Smooth muscle cell (in vitro differentiated cells): Measurements from ENCODE around the gene ZNF774. TPM values are rescaled to one million over a fixed set of nuclear protein-coding genes. Genes with fewer than 3 reads are reported as not detected.

Source experiments
- DNase-seq: peaks from one replicate; lab custom pipeline; 2025; ENCODE audit not compliant: unreplicated experiment; lab: John Stamatoyannopoulos, UW
- H2AFZ ChIP-seq: fragments of 200-600 bp; sonication (generic); 2 replicates; pipeline ENCODE4 v1.6.0; 2016; ENCODE audit warnings: antibody characterized with exemption, low read depth, mild to moderate bottlenecking
- H3F3A ChIP-seq: fragments of 200-600 bp; sonication (generic); 2 replicates; pipeline ENCODE4 v1.6.0; 2017; ENCODE audit warnings: antibody characterized with exemption, low read depth
- H3K27ac ChIP-seq: fragments of 200-600 bp; sonication (generic); 2 replicates; pipeline ENCODE4 v1.5.1; 2016; ENCODE audit warnings: low read depth, mild to moderate bottlenecking
- H3K27me3 ChIP-seq: fragments of 200-600 bp; sonication (generic); 2 replicates; pipeline ENCODE4 v1.6.1; 2016; ENCODE audit warnings: low read depth, mild to moderate bottlenecking
- H3K36me3 ChIP-seq: fragments of 200-600 bp; sonication (generic); 2 replicates; pipeline ENCODE4 v1.5.1; 2016; ENCODE audit warnings: low read depth
- H3K4me1 ChIP-seq: fragments of 200-600 bp; sonication (generic); 2 replicates; pipeline ENCODE4 v1.5.1; 2016; ENCODE audit warnings: low read depth
- H3K4me2 ChIP-seq: fragments of 200-600 bp; sonication (generic); 2 replicates; pipeline ENCODE4 v1.6.0; 2016; ENCODE audit warnings: mild to moderate bottlenecking
- H3K4me3 ChIP-seq: fragments of 200-600 bp; sonication (generic); 2 replicates; pipeline ENCODE4 v1.5.1; 2016; ENCODE audit warnings: mild to moderate bottlenecking
- H3K79me2 ChIP-seq: fragments of 200-600 bp; sonication (generic); 2 replicates; pipeline ENCODE4 v1.6.0; 2016; ENCODE audit warnings: low read depth, mild to moderate bottlenecking
- H3K9ac ChIP-seq: fragments of 200-600 bp; sonication (generic); 2 replicates; pipeline ENCODE4 v1.6.0; 2016; ENCODE audit warnings: low read depth
- H3K9me3 ChIP-seq: fragments of 200-600 bp; sonication (generic); replicated peaks from 2 replicates; pipeline ENCODE4 v1.5.1; 2016; ENCODE audit warnings: low read depth
- H4K20me1 ChIP-seq: fragments of 200-600 bp; sonication (generic); 2 replicates; pipeline ENCODE4 v1.6.0; 2016; ENCODE audit warnings: low read depth
- WGBS: methylation state at CpG from one replicate; pipeline ENCODE4 v1.1.7; 2016; ENCODE audit warnings: low lambda C conversion rate; 5-methylcytosine and 5-hydroxymethylcytosine counted together
- polyA plus RNA-seq: library from polyadenylated mRNA; unstranded; fragments of >200 nt; fragmentation: Nextera tagmentation; extraction: Ambion mirVana; gene quantifications from 2 replicates; pipeline ENCODE4 v1.2.1, GENCODE V29; 2016
- total RNA-seq: library from RNA; depleted of rRNA; stranded (reverse); fragments of >200 nt; gene quantifications from 2 replicates; pipeline ENCODE4 v1.2.3, GENCODE V29; 2014
- TF ChIP-seq, protein P1 (sequence below): fragments of 200-600 bp; sonication (generic); IDR thresholded peaks from 2 replicates; pipeline ENCODE4 v1.5.1; 2017; ENCODE audit warnings: borderline replicate concordance, mild to moderate bottlenecking, antibody characterized with exemption; ENCODE audit not compliant: insufficient read depth, poor library complexity, severe bottlenecking

ZNF774 gene
- total and polyA plus RNA-seq, 2 experiments from 2014 or later = 0.08 to 2.3 TPM

DNA sequence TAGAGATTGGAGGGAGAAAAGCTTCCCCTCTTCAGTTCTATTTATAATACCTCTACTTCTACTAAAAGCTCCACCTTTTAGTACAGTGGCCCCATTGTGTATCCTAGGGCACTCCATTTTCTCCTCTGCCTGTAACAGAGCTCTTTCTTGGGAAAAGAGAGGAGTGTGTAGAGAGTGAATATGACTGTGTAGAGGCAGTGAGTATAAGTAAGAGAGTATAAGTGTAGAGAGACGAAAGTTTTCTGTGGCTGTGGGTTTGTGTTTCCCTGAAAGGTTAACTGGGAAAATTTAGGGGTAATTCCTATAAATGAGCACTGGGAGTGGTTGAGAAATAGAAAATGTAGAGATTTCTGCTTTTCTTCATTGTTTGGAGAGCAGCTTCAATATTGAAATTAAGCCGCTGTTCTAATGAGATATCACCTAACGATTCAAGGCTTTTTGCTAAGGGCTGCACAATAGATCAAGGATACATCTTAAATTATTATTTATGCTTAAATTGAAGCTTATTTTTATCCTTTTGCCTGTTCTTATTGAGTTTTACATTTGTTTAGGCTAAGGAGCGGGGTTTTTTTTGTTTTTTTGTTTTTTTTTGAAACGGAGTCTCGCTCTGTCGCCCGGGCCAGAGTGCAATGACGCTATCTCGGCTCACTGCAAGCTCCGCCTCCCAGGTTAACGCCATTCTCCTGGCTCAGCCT, 42.8 kb downstream of the ZNF774 start:
- peaks cover 8% of the 10 kb centered on the region for H3K36me3 ChIP-seq
- H3K4me3 ChIP-seq = no peak overlapping the region
- no peak for DNase-seq
- H3K79me2 ChIP-seq = peaks cover 100% of the 10 kb centered on the region
- peaks cover 78% of the 10 kb centered on the region for H4K20me1 ChIP-seq
- TF ChIP-seq, protein P1, sequence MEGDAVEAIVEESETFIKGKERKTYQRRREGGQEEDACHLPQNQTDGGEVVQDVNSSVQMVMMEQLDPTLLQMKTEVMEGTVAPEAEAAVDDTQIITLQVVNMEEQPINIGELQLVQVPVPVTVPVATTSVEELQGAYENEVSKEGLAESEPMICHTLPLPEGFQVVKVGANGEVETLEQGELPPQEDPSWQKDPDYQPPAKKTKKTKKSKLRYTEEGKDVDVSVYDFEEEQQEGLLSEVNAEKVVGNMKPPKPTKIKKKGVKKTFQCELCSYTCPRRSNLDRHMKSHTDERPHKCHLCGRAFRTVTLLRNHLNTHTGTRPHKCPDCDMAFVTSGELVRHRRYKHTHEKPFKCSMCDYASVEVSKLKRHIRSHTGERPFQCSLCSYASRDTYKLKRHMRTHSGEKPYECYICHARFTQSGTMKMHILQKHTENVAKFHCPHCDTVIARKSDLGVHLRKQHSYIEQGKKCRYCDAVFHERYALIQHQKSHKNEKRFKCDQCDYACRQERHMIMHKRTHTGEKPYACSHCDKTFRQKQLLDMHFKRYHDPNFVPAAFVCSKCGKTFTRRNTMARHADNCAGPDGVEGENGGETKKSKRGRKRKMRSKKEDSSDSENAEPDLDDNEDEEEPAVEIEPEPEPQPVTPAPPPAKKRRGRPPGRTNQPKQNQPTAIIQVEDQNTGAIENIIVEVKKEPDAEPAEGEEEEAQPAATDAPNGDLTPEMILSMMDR = no peak
- H3K27ac ChIP-seq = peak overlapping the region; percentile 3
- H3K4me2 ChIP-seq = no peak overlapping the region
- peaks cover 8% of the 10 kb centered on the region for H3F3A ChIP-seq
- no peaks in the 10 kb centered on the region for H3K9me3 ChIP-seq
- H2AFZ ChIP-seq = no peak overlapping the region
- no peak overlapping the region for H3K9ac ChIP-seq
- H3K4me1 ChIP-seq = peaks cover 16% of the 10 kb centered on the region
- H3K27me3 ChIP-seq = no peaks in the 10 kb centered on the region
- WGBS = 97% methylated on average over 12 of the region's 12 CpGs

DNA sequence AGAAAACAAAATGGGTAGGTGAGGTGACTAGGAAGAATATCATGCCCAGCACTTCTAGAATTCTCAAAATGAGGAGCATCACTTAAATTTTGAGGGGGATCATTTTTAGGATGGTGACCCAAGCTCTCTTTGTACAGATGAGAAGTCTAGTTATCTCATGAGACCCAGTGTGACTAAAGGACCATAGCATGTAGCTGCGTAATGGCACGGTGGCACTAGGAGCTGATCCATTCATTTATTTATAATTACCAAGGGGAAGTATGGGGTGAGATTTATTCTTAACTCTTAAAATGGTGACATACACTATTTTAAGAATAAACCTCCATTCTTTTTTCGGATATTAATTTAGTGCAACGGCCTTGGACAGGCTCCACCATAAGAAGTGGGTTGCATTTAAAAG, 44.2 kb downstream of the ZNF774 start:
- Histone ChIP-seq H3K36me3 (peaks cover 4% of the 10 kb centered on the region), H4K20me1 (peaks cover 71% of the 10 kb centered on the region), H3K9me3 (no peaks in the 10 kb centered on the region), H3K9ac (no peak overlapping the region), H3K79me2 (peaks cover 95% of the 10 kb centered on the region), H2AFZ (no peak overlapping the region), H3K27me3 (no peaks in the 10 kb centered on the region), H3K27ac (no peak overlapping the region), H3K4me3 (no peak overlapping the region), H3K4me2 (no peak overlapping the region), H3K4me1 (peaks cover 29% of the 10 kb centered on the region), H3F3A (peaks cover 20% of the 10 kb centered on the region)
- no peak for DNase-seq
- 97% methylated on average over 4 of the region's 4 CpGs for WGBS
- TF ChIP-seq, protein P1 = no peak

DNA sequence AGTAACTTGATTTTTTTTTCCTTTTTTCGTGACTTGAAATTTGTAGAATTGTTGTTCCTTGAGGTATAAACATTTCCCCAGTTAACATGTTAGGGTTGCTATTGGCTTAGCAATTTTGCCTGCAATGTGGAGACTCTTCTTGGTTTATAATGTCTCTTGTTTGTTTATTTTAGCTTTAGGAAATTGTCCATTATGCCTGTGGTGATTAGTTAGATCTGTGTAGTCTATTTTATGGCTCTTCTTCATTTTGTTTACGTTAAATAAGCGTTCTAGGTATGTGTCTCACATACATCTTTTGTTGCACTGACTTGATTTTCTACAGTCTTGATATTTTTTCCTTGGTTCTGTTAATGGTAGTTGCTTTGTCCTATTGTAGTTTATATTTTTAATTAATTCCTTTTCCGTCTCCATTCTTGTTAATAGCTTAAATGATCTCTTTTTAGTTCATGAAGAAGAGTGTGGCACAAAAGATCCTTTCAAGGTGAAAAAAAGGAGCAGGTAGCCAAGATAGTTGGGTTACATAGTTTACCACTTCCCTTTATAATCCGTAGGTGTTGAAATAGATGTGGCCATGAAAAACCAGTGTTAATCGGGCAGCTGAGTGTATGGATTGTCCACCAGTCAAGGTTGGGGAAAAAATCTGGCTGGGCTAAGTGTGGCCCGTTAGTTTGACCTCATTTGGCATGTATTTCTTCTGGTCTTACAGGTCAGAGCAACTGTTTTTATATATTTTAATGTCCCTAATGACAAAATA, 48.1 kb downstream of the ZNF774 start:
- no peak for DNase-seq
- no peaks in the 10 kb centered on the region for H3K36me3 ChIP-seq
- H3K27me3 ChIP-seq = no peaks in the 10 kb centered on the region
- 52% methylated on average over 7 of the region's 7 CpGs for WGBS
- peaks cover 94% of the 10 kb centered on the region for H3K79me2 ChIP-seq
- peak overlapping the region; percentile 81 for H3K4me2 ChIP-seq
- TF ChIP-seq, protein P1 = no peak
- peaks cover 37% of the 10 kb centered on the region for H3K4me1 ChIP-seq
- H4K20me1 ChIP-seq = peaks cover 58% of the 10 kb centered on the region
- peaks cover 50% of the 10 kb centered on the region for H3F3A ChIP-seq
- peak overlapping the region; percentile 10 for H3K4me3 ChIP-seq
- H3K9ac ChIP-seq = peak overlapping the region; percentile 88
- peak overlapping the region; percentile 99 for H3K27ac ChIP-seq
- H3K9me3 ChIP-seq = no peaks in the 10 kb centered on the region
- no peak overlapping the region for H2AFZ ChIP-seq
